SU-DHL-6 (cell line): ENCODE data around the gene FXYD3.

ENCODE experiments used
- EZH2phosphoT487 ChIP-seq: fragments of 200-600 bp; sonication (generic), shearing (Covaris generic); conservative IDR thresholded peaks from 2 replicates; pipeline ENCODE4 v1.6.1; 2018; ENCODE audit warnings: mild to moderate bottlenecking, antibody characterized with exemption, low read length, moderate library complexity, mixed read lengths
- TF ChIP-seq, protein P1 (sequence below): fragments of 200-600 bp; sonication (generic); IDR thresholded peaks from one replicate; pipeline ENCODE4 v1.5.1; 2017; ENCODE audit warnings: antibody characterized with exemption, mild to moderate bottlenecking, low read length, moderate library complexity; ENCODE audit not compliant: insufficient read depth, poor library complexity, severe bottlenecking

DNA sequence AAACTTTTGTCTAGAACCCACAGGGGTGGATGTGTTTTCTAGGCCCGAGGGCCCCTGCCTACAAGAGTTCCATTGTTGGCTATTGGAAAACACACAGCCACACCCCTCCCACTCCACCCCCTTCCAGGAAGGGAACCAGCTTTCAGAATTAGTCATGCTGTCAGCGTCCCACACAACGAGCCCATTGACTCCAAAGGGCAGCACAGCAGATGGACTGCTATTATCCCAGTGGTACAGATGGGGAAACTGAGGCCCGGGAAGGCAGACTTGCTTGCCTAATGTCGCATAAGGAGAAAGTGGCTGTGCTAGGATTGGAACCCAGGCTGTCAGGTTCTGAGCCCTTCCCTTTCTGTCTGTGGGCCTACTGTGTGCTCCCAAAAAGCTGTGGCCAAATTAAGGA is 8.1 kb upstream of the FXYD3 start:
- TF ChIP-seq, protein P1, sequence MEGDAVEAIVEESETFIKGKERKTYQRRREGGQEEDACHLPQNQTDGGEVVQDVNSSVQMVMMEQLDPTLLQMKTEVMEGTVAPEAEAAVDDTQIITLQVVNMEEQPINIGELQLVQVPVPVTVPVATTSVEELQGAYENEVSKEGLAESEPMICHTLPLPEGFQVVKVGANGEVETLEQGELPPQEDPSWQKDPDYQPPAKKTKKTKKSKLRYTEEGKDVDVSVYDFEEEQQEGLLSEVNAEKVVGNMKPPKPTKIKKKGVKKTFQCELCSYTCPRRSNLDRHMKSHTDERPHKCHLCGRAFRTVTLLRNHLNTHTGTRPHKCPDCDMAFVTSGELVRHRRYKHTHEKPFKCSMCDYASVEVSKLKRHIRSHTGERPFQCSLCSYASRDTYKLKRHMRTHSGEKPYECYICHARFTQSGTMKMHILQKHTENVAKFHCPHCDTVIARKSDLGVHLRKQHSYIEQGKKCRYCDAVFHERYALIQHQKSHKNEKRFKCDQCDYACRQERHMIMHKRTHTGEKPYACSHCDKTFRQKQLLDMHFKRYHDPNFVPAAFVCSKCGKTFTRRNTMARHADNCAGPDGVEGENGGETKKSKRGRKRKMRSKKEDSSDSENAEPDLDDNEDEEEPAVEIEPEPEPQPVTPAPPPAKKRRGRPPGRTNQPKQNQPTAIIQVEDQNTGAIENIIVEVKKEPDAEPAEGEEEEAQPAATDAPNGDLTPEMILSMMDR, result no peak
- TF ChIP-seq EZH2phosphoT487, result no peak
